ENCODE measurements around the gene ANO2.

Gene ANO2

GRCh38 chr12:5535541-5535940, 409.5 kb downstream of the ANO2 start:
- no peaks in the 10 kb centered on the region; the same call in 1 of the 2 replicates for H3K9me3 ChIP-seq (ENCODE audit: insufficient read depth, low read depth, low read length)
- no peaks in the 10 kb centered on the region for H3K36me3 ChIP-seq (ENCODE audit: insufficient read depth, low read length)
- H3K27me3 ChIP-seq (ENCODE audit: insufficient read depth, low read length) = peaks cover 7% of the 10 kb centered on the region; the same call in 1 of the 2 replicates
- WGBS = 87% methylated on average over 2 of the region's 3 CpGs
- H3K27ac ChIP-seq (ENCODE audit: low read depth, low read length) = no peak overlapping the region
- H3K9ac ChIP-seq (ENCODE audit: low read depth, low read length) = no peak overlapping the region
- peaks cover 14% of the 10 kb centered on the region for H3K4me1 ChIP-seq (ENCODE audit: insufficient read depth, low read length)
- H3K4me3 ChIP-seq (ENCODE audit: low read length) = no peak overlapping the region

- no peak overlapping the region for H3K9ac ChIP-seq (ENCODE audit: low read depth, low read length)
- 93% methylated on average over 10 of the region's 10 CpGs for WGBS
- H3K27me3 ChIP-seq (ENCODE audit: insufficient read depth, low read length) = peaks cover 7% of the 10 kb centered on the region; the same call in 1 of the 2 replicates
- no peak overlapping the region for H3K27ac ChIP-seq (ENCODE audit: low read depth, low read length)
- H3K4me3 ChIP-seq (ENCODE audit: low read length) = no peak overlapping the region
- H3K4me1 ChIP-seq (ENCODE audit: insufficient read depth, low read length) = peaks cover 14% of the 10 kb centered on the region
- H3K9me3 ChIP-seq (ENCODE audit: insufficient read depth, low read depth, low read length) = no peaks in the 10 kb centered on the region; the same call in 1 of the 2 replicates
- H3K36me3 ChIP-seq (ENCODE audit: insufficient read depth, low read length) = no peaks in the 10 kb centered on the region
Measured at GRCh38 chr12:5534426-5535199, 410.4 kb downstream of the ANO2 start.

- Histone ChIP-seq H3K9ac (ENCODE audit: low read depth, low read length) (no peak overlapping the region), H3K9me3 (ENCODE audit: insufficient read depth, low read depth, low read length) (no peaks in the 10 kb centered on the region; the same call in 1 of the 2 replicates), H3K4me3 (ENCODE audit: low read length) (no peak overlapping the region), H3K27me3 (ENCODE audit: insufficient read depth, low read length) (peaks cover 7% of the 10 kb centered on the region; the same call in 1 of the 2 replicates), H3K36me3 (ENCODE audit: insufficient read depth, low read length) (no peaks in the 10 kb centered on the region), H3K27ac (ENCODE audit: low read depth, low read length) (no peak overlapping the region), H3K4me1 (ENCODE audit: insufficient read depth, low read length) (peaks cover 14% of the 10 kb centered on the region)
- WGBS = 60% methylated on average over 3 of the region's 3 CpGs
Measured at GRCh38 chr12:5533368-5533767, 411.7 kb downstream of the ANO2 start.

- Histone ChIP-seq H3K4me1 (ENCODE audit: insufficient read depth, low read length) (no peaks in the 10 kb centered on the region), H3K9me3 (ENCODE audit: insufficient read depth, low read depth, low read length) (no peaks in the 10 kb centered on the region), H3K27me3 (ENCODE audit: insufficient read depth, low read length) (no peaks in the 10 kb centered on the region), H3K27ac (ENCODE audit: low read depth, low read length) (no peak overlapping the region), H3K4me3 (ENCODE audit: low read length) (no peak overlapping the region), H3K9ac (ENCODE audit: low read depth, low read length) (no peak overlapping the region), H3K36me3 (ENCODE audit: insufficient read depth, low read length) (no peaks in the 10 kb centered on the region)
- 89% methylated on average over 2 of the region's 4 CpGs for WGBS
Measured at GRCh38 chr12:5525783-5526367, 419.2 kb downstream of the ANO2 start.

- H3K27me3 ChIP-seq (ENCODE audit: insufficient read depth, low read length) = no peaks in the 10 kb centered on the region
- H3K4me1 ChIP-seq (ENCODE audit: insufficient read depth, low read length) = no peaks in the 10 kb centered on the region
- H3K9ac ChIP-seq (ENCODE audit: low read depth, low read length) = no peak overlapping the region
- H3K9me3 ChIP-seq (ENCODE audit: insufficient read depth, low read depth, low read length) = no peaks in the 10 kb centered on the region
- H3K27ac ChIP-seq (ENCODE audit: low read depth, low read length) = no peak overlapping the region
- no peak overlapping the region for H3K4me3 ChIP-seq (ENCODE audit: low read length)
- no peaks in the 10 kb centered on the region for H3K36me3 ChIP-seq (ENCODE audit: insufficient read depth, low read length)
- 93% methylated on average over 15 of the region's 15 CpGs for WGBS
Measured at GRCh38 chr12:5524769-5525436, 420.2 kb downstream of the ANO2 start.

- no peak overlapping the region for H3K9ac ChIP-seq (ENCODE audit: low read depth, low read length)
- 93% methylated on average over 12 of the region's 12 CpGs for WGBS
- H3K27ac ChIP-seq (ENCODE audit: low read depth, low read length) = no peak overlapping the region
- no peaks in the 10 kb centered on the region for H3K9me3 ChIP-seq (ENCODE audit: insufficient read depth, low read depth, low read length)
- no peaks in the 10 kb centered on the region for H3K27me3 ChIP-seq (ENCODE audit: insufficient read depth, low read length)
- no peaks in the 10 kb centered on the region for H3K4me1 ChIP-seq (ENCODE audit: insufficient read depth, low read length)
- no peak overlapping the region for H3K4me3 ChIP-seq (ENCODE audit: low read length)
- no peaks in the 10 kb centered on the region for H3K36me3 ChIP-seq (ENCODE audit: insufficient read depth, low read length)
Measured at GRCh38 chr12:5524116-5524768, 420.8 kb downstream of the ANO2 start.

- Histone ChIP-seq H3K4me3 (ENCODE audit: low read length) (no peak overlapping the region), H3K9ac (ENCODE audit: low read depth, low read length) (no peak overlapping the region), H3K36me3 (ENCODE audit: insufficient read depth, low read length) (no peaks in the 10 kb centered on the region), H3K27ac (ENCODE audit: low read depth, low read length) (no peak overlapping the region), H3K9me3 (ENCODE audit: insufficient read depth, low read depth, low read length) (no peaks in the 10 kb centered on the region), H3K4me1 (ENCODE audit: insufficient read depth, low read length) (peaks cover 4% of the 10 kb centered on the region; the same call in 1 of the 2 replicates), H3K27me3 (ENCODE audit: insufficient read depth, low read length) (no peaks in the 10 kb centered on the region)
- WGBS = 92% methylated on average over 24 of the region's 24 CpGs
Measured at GRCh38 chr12:5523396-5524115, 421.5 kb downstream of the ANO2 start.

- Histone ChIP-seq H3K9me3 (ENCODE audit: insufficient read depth, low read depth, low read length) (no peaks in the 10 kb centered on the region), H3K27me3 (ENCODE audit: insufficient read depth, low read length) (no peaks in the 10 kb centered on the region), H3K27ac (ENCODE audit: low read depth, low read length) (no peak overlapping the region), H3K9ac (ENCODE audit: low read depth, low read length) (no peak overlapping the region), H3K36me3 (ENCODE audit: insufficient read depth, low read length) (no peaks in the 10 kb centered on the region), H3K4me3 (ENCODE audit: low read length) (no peak overlapping the region), H3K4me1 (ENCODE audit: insufficient read depth, low read length) (peaks cover 10% of the 10 kb centered on the region)
- 86% methylated on average over 9 of the region's 11 CpGs for WGBS
Measured at GRCh38 chr12:5522432-5523335, 422.4 kb downstream of the ANO2 start.

GRCh38 chr12:5521456-5522325, 423.4 kb downstream of the ANO2 start:
- peaks cover 14% of the 10 kb centered on the region for H3K4me1 ChIP-seq (ENCODE audit: insufficient read depth, low read length)
- no peaks in the 10 kb centered on the region for H3K36me3 ChIP-seq (ENCODE audit: insufficient read depth, low read length)
- WGBS = 96% methylated on average over 20 of the region's 20 CpGs
- H3K9me3 ChIP-seq (ENCODE audit: insufficient read depth, low read depth, low read length) = no peaks in the 10 kb centered on the region
- H3K27ac ChIP-seq (ENCODE audit: low read depth, low read length) = no peak overlapping the region
- no peaks in the 10 kb centered on the region for H3K27me3 ChIP-seq (ENCODE audit: insufficient read depth, low read length)
- H3K4me3 ChIP-seq (ENCODE audit: low read length) = no peak overlapping the region
- H3K9ac ChIP-seq (ENCODE audit: low read depth, low read length) = no peak overlapping the region

Measured in HUES64 (cell line).